HG03108 (cell line): Measurements from ENCODE around the gene MYO1B.

Experiments used
- ATAC-seq: cut with Tn5 transposase; IDR thresholded peaks from one replicate; pipeline ENCODE4 v1.9.1; 2021; ENCODE audit warnings: moderate library complexity; ENCODE audit not compliant: unreplicated experiment

The MYO1B gene

DNA sequence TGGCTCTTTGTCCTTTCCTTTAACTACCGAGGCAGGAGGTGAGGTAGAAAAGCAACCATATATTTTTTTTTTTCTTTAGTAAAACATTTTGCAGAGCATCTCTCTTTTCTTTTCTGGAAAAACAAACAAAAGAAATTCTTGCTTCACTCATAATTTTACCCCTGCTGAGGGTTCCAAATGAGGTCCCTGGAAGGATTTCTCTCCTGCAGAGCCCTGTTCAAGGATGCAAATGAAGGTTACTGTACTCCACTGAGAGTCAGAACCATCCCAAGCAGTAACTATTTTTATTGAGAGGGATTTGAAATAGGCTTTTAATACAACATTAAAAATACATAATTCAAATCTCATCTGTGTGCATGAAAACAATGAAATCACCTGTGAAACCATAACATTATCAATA lies 19.5 kb upstream of the MYO1B start:
- ATAC-seq = no peak

DNA sequence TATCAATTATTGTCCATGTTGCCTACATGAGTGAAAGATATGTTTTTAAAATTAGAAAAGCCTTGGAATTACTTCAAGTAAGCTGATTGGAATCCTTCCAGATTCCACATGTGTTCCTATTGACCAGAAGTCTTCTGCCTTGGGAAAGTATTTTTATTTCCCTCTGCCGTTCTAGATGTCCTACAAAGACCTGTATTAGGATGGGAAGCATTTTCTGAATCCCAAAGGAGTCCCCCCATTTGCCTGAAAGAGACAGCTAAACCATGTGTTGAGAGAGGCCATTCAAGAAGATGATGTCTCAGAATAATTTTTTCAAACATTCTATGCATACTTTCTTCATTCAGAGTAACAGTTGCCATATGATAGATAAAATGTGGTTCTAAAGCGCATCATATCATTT lies 19.0 kb upstream of the MYO1B start:
- no peak for ATAC-seq

- ATAC-seq = no peak
Measured at GRCh38 chr2:191228333-191228732, 16.9 kb upstream of the MYO1B start.

DNA sequence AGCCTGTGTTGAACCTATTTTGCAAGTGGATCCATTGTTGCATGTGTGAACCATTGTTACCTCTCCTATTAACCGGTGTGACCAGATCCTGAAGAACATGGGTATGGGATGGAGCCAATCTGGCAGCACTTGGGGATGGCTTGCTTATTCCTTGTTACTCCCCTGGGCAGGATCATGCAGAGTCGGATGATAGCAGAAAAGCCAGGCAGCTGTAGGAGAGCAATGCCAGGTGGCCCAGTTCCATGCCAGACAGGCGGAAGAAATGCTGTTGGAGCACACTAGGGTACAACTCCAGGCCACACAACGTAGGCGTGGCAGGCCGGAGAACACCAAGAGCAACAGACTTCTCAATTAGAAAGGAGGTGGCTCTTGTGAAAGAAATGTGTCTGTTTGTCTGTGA lies 16.3 kb upstream of the MYO1B start:
- no peak for ATAC-seq

- ATAC-seq = no peak
Measured at GRCh38 chr2:191230174-191230573, 15.0 kb upstream of the MYO1B start.

GRCh38 chr2:191231995-191232394 lies 13.2 kb upstream of the MYO1B start:
- no peak for ATAC-seq

DNA sequence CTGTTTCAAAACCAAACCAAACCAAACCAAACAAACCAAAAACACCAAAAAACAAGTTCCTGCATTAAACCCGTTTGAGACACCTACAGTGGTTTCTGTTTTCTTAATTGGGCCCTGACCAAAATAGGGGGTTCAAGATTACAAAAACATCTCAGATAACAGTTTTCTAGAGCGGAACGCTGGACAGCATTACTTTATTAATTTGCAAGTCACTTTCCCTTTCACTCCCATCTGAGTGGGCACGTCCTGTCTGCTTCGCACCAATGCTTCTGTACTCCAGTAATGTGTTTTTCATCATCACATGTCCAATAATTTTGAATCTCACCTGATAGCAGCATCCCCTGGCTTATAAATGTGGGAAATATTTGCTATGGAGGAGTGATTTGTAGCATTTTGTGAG lies 11.7 kb upstream of the MYO1B start:
- no peak for ATAC-seq

DNA sequence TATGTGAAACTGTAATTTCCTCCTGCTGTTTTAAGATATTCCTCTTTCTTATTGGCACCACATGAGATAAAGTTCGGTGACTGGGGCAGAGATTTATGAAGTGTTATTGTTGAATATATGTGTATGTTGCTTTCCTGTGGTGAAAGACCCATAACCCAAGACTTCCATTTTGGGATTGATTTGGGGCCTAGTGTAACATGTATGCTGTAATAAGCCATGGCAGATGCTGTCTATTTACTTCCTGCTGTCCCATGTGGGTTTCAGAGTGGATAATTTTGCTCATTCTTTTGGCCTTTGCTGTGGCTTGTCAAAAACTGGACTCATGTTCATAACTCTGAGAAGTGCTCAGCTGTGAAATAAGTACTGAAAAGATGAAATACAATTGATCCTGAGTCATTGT lies 10.8 kb upstream of the MYO1B start:
- ATAC-seq = no peak

GRCh38 chr2:191240871-191241270 lies 4.3 kb upstream of the MYO1B start:
- no peak for ATAC-seq

- no peak for ATAC-seq
Measured at GRCh38 chr2:191241418-191241817, 3.8 kb upstream of the MYO1B start.

- ATAC-seq = no peak
Measured at GRCh38 chr2:191243154-191243553, 2.0 kb upstream of the MYO1B start.

DNA sequence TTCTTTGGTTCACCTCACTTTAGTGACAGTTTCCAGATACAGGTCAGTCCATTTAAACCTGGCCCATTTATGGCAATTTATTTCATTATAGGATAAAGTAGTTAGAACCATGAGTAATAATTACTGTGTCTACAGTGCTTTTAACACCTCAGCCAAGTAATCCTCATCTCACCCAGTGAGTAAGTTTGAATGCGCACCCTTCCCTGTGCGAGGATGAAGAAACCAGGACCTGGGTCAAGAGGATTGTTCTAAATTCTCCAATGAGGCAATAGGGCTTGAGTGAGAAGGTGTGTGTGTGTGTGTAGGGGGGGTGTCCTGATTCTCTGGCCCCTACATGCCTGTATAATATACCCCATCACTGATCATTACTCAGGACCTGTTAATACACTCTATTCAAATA lies 854 bp upstream of the MYO1B start:
- no peak for ATAC-seq

DNA sequence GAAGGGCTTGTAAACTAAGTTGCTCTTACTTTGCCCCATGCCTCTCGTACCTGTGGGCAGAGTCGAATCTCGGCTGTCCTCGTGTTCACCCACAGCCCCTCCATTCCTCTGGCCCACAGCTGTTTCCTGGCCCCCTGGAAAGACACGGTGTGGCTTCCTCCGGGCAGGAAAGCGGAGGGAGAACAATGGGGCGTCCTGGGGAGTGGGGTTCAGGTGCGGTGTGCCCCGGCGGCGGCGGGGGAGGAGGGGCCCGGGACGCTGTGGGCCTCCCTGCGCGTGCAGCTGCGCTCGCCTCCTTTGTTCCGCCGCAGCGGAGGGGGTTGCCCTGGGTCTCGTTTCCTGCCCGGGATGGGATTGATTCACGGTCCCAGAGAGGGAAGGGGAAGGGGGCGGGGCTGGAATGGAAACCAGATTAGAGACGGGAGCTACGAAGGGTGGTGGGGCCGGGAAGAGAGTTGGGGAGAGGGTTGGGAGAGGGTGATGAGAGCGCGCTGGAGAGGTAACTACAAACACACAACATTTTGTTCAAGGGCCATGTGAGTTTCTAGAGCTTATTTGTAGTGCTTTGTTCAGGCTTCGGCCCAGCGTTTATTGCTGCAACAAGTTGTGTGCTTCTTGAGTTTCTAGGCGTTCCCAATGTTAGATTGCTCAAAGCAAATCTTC lies 796 bp downstream of the MYO1B start:
- ATAC-seq = no peak

- ATAC-seq = no peak
Measured at GRCh38 chr2:191246820-191247380, 1.7 kb downstream of the MYO1B start.

- ATAC-seq = no peak
Measured at GRCh38 chr2:191247381-191248057, 2.3 kb downstream of the MYO1B start.

DNA sequence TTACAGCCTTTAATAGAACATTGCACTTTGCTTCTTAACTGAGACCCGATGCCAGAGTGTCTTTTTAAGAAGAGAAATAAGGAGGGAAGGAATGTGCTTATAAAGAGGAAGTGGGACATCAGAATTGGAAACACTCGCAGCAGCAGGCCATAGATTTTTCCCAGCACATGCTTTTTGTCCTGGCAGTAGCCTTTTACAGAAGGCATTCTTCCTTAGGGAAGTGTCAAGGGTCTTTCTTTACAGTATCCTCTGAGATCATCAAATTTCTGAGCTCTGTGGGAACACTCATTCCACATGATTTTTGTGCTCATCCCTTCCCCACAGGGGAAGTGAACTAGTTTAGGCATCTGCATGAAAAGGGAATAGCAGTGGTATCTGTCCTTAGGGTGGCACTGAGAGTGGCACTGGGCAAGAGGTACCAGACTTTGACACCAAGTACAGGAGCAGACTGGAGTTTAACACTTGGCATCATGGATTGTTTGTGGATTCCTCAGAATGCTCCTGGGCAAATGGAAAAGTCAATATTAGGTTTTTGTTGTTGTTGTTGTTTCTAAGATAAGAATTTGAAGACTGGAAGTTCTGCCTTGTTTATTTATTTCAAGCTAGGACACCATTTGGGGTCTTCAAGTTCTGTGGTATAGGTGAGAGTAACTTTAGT lies 4.1 kb downstream of the MYO1B start:
- ATAC-seq = no peak

DNA sequence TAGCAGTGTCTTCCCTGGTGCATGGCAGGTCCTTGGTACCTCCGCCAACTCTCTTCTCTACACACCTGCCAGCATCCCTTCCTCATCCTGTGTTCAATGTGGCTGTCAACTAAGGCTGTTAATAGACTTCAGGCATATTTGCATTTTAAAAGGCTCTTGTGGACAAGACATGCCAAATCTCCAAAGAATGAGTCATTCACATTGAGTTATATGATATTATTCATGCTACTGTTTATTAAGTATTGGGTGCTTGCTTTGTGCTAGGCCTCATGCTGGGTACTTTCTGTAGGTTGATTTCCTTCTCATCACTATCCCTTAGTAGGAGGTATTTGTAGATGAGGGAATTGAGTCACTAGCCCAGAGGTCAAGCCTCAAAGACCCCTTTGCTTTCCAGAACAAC lies 5.2 kb downstream of the MYO1B start:
- ATAC-seq = no peak

DNA sequence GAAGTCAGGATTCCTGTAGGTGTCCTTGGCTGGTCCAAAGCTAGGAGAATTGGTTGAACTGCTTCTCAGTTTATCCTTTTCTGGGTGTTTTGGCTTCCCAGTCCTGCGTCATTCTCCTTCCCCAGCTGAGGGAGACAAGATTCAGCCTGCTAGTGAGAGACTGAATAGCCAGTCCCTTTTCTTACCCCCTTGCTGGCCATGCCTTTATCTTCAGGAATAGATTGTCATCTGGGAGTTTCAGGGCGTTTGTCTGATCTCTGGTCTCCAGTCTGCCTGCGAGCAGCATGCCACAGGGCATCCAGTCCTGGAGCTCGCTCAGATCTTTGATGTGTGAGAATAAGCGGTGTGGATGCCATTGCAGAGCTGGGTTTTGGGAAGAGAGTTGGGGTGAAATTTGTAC lies 5.8 kb downstream of the MYO1B start:
- no peak for ATAC-seq

DNA sequence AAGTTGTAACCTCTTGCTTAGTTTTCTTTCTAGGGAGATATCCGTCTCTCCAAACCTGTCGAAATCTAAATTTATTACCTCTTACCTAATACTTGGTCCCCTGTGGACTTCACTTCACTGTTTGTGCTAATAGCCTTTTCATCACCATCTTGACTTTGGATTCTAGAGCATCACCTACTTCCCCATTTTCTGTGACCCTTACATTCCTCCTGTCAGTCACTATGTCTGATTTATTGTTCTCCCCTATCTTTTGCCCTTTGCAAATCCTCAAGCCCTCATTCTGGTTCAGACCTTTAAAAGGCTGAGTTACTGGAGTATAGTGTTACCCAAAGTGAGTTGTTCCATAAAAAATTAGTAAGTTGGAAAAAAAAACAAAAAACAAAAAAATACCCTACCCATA lies 7.5 kb downstream of the MYO1B start:
- no peak for ATAC-seq

DNA sequence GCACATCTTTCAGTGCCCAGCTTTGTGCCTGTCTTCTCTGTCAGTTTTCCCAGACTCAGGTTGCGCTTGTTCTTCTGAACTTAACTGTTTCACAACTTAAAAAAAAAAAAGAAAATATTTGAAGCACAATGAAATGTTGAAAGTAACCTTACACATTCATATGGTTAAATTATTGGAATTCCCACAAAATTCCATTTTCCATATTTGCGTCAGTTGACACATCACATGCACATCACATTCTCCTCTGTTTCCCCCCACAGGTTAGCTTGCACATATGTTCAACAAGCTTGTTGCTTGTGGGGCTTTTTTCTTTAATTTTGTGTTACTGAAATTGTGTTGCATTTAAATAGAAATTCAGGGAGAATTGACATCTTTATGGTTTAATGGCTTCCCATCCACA lies 8.3 kb downstream of the MYO1B start:
- ATAC-seq = no peak

GRCh38 chr2:191255271-191255670 lies 10.1 kb downstream of the MYO1B start:
- no peak for ATAC-seq

- ATAC-seq = no peak
Measured at GRCh38 chr2:191255756-191256312, 10.6 kb downstream of the MYO1B start.
